Endodermal cell (in vitro differentiated cells): Measurements from ENCODE around the gene AK9. TPM values are rescaled to one million over a fixed set of nuclear protein-coding genes. Genes with fewer than 3 reads are reported as not detected.

ENCODE experiments used
- DNase-seq: peaks from one replicate; pipeline ENCODE4 v3.0.0-alpha.2; 2017
- H3K27ac ChIP-seq: 2 replicates; pipeline ENCODE4 v1.5.1; 2013; ENCODE audit warnings: mild to moderate bottlenecking, low read depth, low read length, moderate library complexity
- H3K27me3 ChIP-seq: 2 replicates; pipeline ENCODE4 v1.6.1; 2013; ENCODE audit warnings: mild to moderate bottlenecking, low read length, moderate library complexity; ENCODE audit not compliant: insufficient read depth, control insufficient read depth, poor library complexity, severe bottlenecking
- H3K36me3 ChIP-seq: 2 replicates; pipeline ENCODE4 v1.7.0; 2013; ENCODE audit warnings: mild to moderate bottlenecking, low read length, moderate library complexity; ENCODE audit not compliant: control insufficient read depth, insufficient read depth
- H3K4me1 ChIP-seq: one replicate; pipeline ENCODE4 v1.7.0; 2013; ENCODE audit warnings: low read length; ENCODE audit not compliant: control insufficient read depth, insufficient read depth
- H3K4me3 ChIP-seq: 2 replicates; pipeline ENCODE4 v1.5.1; 2013; ENCODE audit warnings: mild to moderate bottlenecking, low read length, moderate library complexity
- H3K9ac ChIP-seq: 2 replicates; pipeline ENCODE4 v1.6.1; 2013; ENCODE audit warnings: mild to moderate bottlenecking, low read length, moderate library complexity; ENCODE audit not compliant: poor library complexity, severe bottlenecking; ENCODE audit errors: extremely low read depth
- H3K9me3 ChIP-seq: 2 replicates; pipeline ENCODE4 v1.6.1; 2013; ENCODE audit warnings: mild to moderate bottlenecking, low read length, moderate library complexity; ENCODE audit not compliant: control insufficient read depth
- H3K27ac Mint-ChIP-seq: 2 replicates; pipeline ENCODE4 v1.8.0; 2020; ENCODE audit warnings: mixed read lengths
- H3K27me3 Mint-ChIP-seq: 2 replicates; pipeline ENCODE4 v1.8.0; 2021; ENCODE audit warnings: mild to moderate bottlenecking, mixed read lengths; ENCODE audit not compliant: insufficient read depth
- H3K36me3 Mint-ChIP-seq: 2 replicates; pipeline ENCODE4 v1.8.0; 2020; ENCODE audit warnings: low read depth, mixed read lengths
- H3K4me1 Mint-ChIP-seq: 2 replicates; pipeline ENCODE4 v1.8.0; 2020; ENCODE audit warnings: mixed read lengths
- H3K4me3 Mint-ChIP-seq: 2 replicates; pipeline ENCODE4 v1.8.0; 2020; ENCODE audit warnings: mild to moderate bottlenecking, moderate library complexity, mixed read lengths
- H3K9me3 Mint-ChIP-seq: 2 replicates; pipeline ENCODE4 v1.8.0; 2020; ENCODE audit warnings: mild to moderate bottlenecking, mixed read lengths
- CTCF ChIP-seq: fragments of 200-600 bp; sonication (generic); conservative IDR thresholded peaks from 2 replicates; pipeline ENCODE4 v1.5.0; 2021; ENCODE audit warnings: antibody characterized with exemption, mild to moderate bottlenecking
- WGBS, 2 experiments: methylation state at CpG; one replicate each; pipeline versions ENCODE4 v1.1.5 to v1.1.7; 2013; ENCODE audit warnings: missing lambda C conversion rate in 2 of 2, mixed read lengths in 1 of 2; ENCODE audit not compliant: insufficient coverage in 1 of 2, insufficient read length in 1 of 2; 5-methylcytosine and 5-hydroxymethylcytosine counted together
- total RNA-seq, 2 donors: library from RNA; stranded (reverse); fragmentation: NEBNext Ultra II Directional in 1 of 2; extraction: Animal tissue kit (Norgen Biotek cat#: 25700) in 1 of 2; gene quantifications; 2 replicates in 1 of 2; 3 replicates in 1 of 2; pipeline ENCODE4 v1.2.1, GENCODE V29; 2021

AK9 gene
- total RNA-seq, 2 donors from 2014 or later, result 1.8 to 2.7 TPM

- Histone ChIP-seq H3K27me3 (no peaks in the 10 kb centered on the region), H3K36me3 (no peaks in the 10 kb centered on the region), H3K9ac (no peak overlapping the region), H3K27ac (no peak overlapping the region), H3K4me3 (no peak overlapping the region), H3K9me3 (peaks cover 13% of the 10 kb centered on the region), H3K4me1 (no peaks in the 10 kb centered on the region)
- H3K36me3 Mint-ChIP-seq, result peaks cover 19% of the 10 kb centered on the region
- peaks cover 31% of the 10 kb centered on the region for H3K9me3 Mint-ChIP-seq
- H3K4me3 Mint-ChIP-seq, result no peak overlapping the region
- WGBS, 2 experiments, result 92 to 95% methylated on average over 4 to 6 of the region's 6 CpGs
- H3K27ac Mint-ChIP-seq, result no peak overlapping the region
- no peak for DNase-seq
- peaks cover 27% of the 10 kb centered on the region for H3K4me1 Mint-ChIP-seq
- TF ChIP-seq CTCF, result no peak
- no peaks in the 10 kb centered on the region for H3K27me3 Mint-ChIP-seq
Measured at GRCh38 chr6:109706513-109706912, 15.5 kb upstream of the AK9 start.

GRCh38 chr6:109705258-109705657, 14.3 kb upstream of the AK9 start:
- Mint-ChIP-seq H3K4me3 (no peak overlapping the region), H3K9me3 (peaks cover 25% of the 10 kb centered on the region), H3K27ac (no peak overlapping the region), H3K27me3 (no peaks in the 10 kb centered on the region), H3K4me1 (peaks cover 28% of the 10 kb centered on the region), H3K36me3 (peaks cover 19% of the 10 kb centered on the region)
- no peaks in the 10 kb centered on the region for H3K36me3 ChIP-seq
- H3K4me3 ChIP-seq, result no peak overlapping the region
- WGBS, 2 experiments, result 0 to 21% methylated on average over 3 to 7 of the region's 7 CpGs
- H3K27me3 ChIP-seq, result no peaks in the 10 kb centered on the region
- H3K27ac ChIP-seq, result no peak overlapping the region
- H3K9ac ChIP-seq, result no peak overlapping the region
- H3K4me1 ChIP-seq, result no peaks in the 10 kb centered on the region
- peak; percentile 99 for TF ChIP-seq CTCF
- peaks cover 13% of the 10 kb centered on the region for H3K9me3 ChIP-seq
- peak; percentile 92 for DNase-seq

- TF ChIP-seq CTCF, result no peak
- Histone ChIP-seq H3K4me1 (no peaks in the 10 kb centered on the region), H3K27me3 (no peaks in the 10 kb centered on the region), H3K9ac (no peak overlapping the region), H3K4me3 (no peak overlapping the region), H3K36me3 (no peaks in the 10 kb centered on the region), H3K9me3 (no peaks in the 10 kb centered on the region), H3K27ac (no peak overlapping the region)
- H3K9me3 Mint-ChIP-seq, result peaks cover 2% of the 10 kb centered on the region
- H3K36me3 Mint-ChIP-seq, result peaks cover 5% of the 10 kb centered on the region
- no peak overlapping the region for H3K4me3 Mint-ChIP-seq
- no peak for DNase-seq
- H3K27ac Mint-ChIP-seq, result no peak overlapping the region
- H3K4me1 Mint-ChIP-seq, result peaks cover 28% of the 10 kb centered on the region
- no peaks in the 10 kb centered on the region for H3K27me3 Mint-ChIP-seq
- WGBS, 2 experiments, result 83 to 100% methylated on average over 1 to 4 of the region's 4 CpGs
Measured at GRCh38 chr6:109702791-109703190, 11.8 kb upstream of the AK9 start.
